Measurements from ENCODE around the gene RUFY3.
"Not testable (repeated sequence)": the region's sequence is repeated elsewhere in the genome, so short reads cannot be mapped to it uniquely, and the experiment has no call there.

RUFY3 gene

DNA sequence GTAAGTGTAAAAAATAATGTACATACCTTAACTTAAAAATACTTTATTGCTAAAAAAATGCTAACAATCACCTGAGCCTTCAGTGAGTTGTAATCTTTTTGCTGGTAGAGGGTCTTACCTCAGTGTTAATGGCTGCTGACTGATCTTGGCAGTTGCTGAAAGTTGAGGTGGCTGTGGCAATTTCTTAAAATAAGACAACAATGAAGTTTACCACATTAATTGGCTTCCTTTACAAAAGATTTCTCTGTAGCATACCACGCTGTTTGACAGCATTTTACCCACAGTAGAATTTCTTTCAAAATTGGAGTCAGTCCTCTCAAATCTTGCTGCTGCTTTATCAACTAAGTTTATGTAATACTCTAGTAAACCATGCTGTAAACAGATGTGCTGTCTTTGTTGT, 47.6 kb downstream of the RUFY3 start:
- H3K9me3 ChIP-seq (ENCODE audit: control insufficient read depth, insufficient read depth, low read depth, low read length); H3K4me1 ChIP-seq (ENCODE audit: control insufficient read depth, insufficient read depth, low read length); H3K27ac ChIP-seq (ENCODE audit: extremely low read depth, low read depth, low read length); POLR2A ChIA-PET; H3K4me3 ChIP-seq (ENCODE audit: low read depth, low read length); CTCF ChIA-PET: not testable (repeated sequence)
- H3K36me3 ChIP-seq (ENCODE audit: control insufficient read depth in 2 of 2, insufficient read depth in 1 of 2, low read length in 2 of 2), result peaks cover 9 to 73% of the 10 kb centered on the region in 2 experiments; a peak in 2 of 3 replicates

DNA sequence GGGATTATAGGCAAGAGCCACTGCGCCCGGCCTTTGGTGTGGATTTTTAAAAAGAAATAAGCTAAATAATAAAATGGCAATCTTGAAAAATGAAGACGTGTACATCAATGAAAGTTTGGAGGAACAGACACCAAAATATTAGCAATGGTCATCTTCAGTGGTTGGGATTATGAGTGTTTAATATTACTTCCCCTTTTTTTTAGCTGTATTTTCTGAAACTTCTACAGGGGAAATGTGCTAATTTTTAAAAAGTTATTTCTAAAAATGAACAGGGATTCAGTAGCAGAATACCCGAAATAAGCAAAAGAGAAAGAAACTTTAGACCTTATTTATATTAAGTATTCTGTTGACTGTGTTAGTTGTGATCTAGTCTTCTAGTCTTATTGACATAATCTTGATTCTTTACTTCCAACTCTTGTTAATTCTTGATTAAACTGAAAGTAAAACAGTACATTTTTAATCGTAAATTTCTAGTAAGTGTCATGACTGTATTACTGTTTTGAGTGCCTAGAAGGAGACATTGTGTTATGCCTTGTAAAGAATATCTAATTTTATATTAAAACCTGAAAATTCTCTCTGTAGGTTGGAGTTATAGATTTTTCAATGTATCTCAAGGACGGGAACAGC, 51.3 kb downstream of the RUFY3 start:
- Histone ChIP-seq H3K9me3 (ENCODE audit: control insufficient read depth, insufficient read depth, low read depth, low read length) (no peaks in the 10 kb centered on the region), H3K36me3 (ENCODE audit: control insufficient read depth in 2 of 2, insufficient read depth in 1 of 2, low read length in 2 of 2) (peaks cover 4 to 60% of the 10 kb centered on the region in 2 experiments; a peak in 2 of 3 replicates), H3K27ac (ENCODE audit: extremely low read depth, low read depth, low read length) (no peak overlapping the region), H3K4me3 (ENCODE audit: low read depth, low read length) (no peak overlapping the region), H3K4me1 (ENCODE audit: control insufficient read depth, insufficient read depth, low read length) (no peaks in the 10 kb centered on the region)
- ChIA-PET CTCF (no interaction called here), POLR2A (no interaction called here)
- TF ChIP-seq ZNF175 (tag by site-specific recombination; IDR thresholded peaks at IDR 0.05) (no peak), GFI1B (tag by site-specific recombination; IDR thresholded peaks at IDR 0.05) (no peak)

DNA sequence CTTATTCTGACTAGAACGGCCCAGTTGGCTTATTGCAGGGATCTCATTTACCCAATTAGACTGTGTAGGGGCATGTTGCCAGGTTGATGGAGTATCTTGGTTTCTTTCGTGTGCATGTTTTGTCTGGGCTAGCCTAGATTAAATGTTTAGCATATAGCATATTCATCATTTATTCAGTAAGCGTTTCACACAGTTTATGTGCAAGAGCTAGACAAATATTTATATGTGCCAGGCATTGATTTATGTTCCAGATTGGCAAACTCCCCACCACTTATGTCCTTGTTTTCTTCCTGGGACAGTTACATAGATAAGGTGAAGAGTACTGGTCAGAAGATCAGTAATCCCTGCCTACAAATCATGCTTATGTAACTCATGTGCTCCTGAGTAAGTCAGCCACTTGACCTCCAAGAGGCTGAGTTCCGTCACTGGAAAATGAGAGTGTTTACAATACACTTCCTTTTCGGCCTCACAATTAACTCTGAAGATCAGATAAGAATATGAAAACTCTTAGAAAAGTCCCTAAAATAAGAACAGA, 57.2 kb downstream of the RUFY3 start:
- Histone ChIP-seq H3K4me3 (ENCODE audit: low read depth, low read length) (no peak overlapping the region), H3K36me3 (ENCODE audit: control insufficient read depth in 2 of 2, insufficient read depth in 1 of 2, low read length in 2 of 2) (peaks cover 0 to 41% of the 10 kb centered on the region in 2 experiments; a peak in 2 of 3 replicates), H3K9me3 (ENCODE audit: control insufficient read depth, insufficient read depth, low read depth, low read length) (no peaks in the 10 kb centered on the region), H3K4me1 (ENCODE audit: control insufficient read depth, insufficient read depth, low read length) (peaks cover 4% of the 10 kb centered on the region; the same call in 1 of the 2 replicates), H3K27ac (ENCODE audit: extremely low read depth, low read depth, low read length) (no peak overlapping the region)
- ChIA-PET POLR2A (no interaction called here), CTCF (no interaction called here)
- TF ChIP-seq KLF10 (tag by site-specific recombination; IDR thresholded peaks at IDR 0.05) (peak; percentile 75), ZNF585B (tag by site-specific recombination; IDR thresholded peaks at IDR 0.05) (no peak), ZSCAN23 (tag by site-specific recombination; IDR thresholded peaks at IDR 0.05) (peak; percentile 89), ZNF184 (tag by site-specific recombination; IDR thresholded peaks at IDR 0.05) (peak; percentile 61; the same call in 1 of the 2 replicates), ZSCAN30 (tag by site-specific recombination; IDR thresholded peaks at IDR 0.05) (no peak; the same call in 1 of the 2 replicates), ZNF398 (tag by site-specific recombination; IDR thresholded peaks at IDR 0.05) (peak; percentile 39; the same call in 1 of the 2 replicates), ZNF37A (tag by site-specific recombination; IDR thresholded peaks at IDR 0.05) (no peak), ZNF335 (tag by site-specific recombination; conservative IDR thresholded peaks at IDR 0.05) (peak; percentile 34; the same call in 1 of the 2 replicates), MZF1 (tag by site-specific recombination; IDR thresholded peaks at IDR 0.05; ENCODE audit: borderline replicate concordance) (0 out of 2 replicates have a peak, but pooled peaks have one; percentile 30), ZBTB21 (tag by site-specific recombination; IDR thresholded peaks at IDR 0.05) (peak; percentile 60; the same call in 1 of the 2 replicates), ZNF530 (tag by site-specific recombination; IDR thresholded peaks at IDR 0.05; ENCODE audit: low read depth) (no peak), ZNF10 (tag by site-specific recombination; IDR thresholded peaks at IDR 0.05) (peak; percentile 88), ZNF311 (tag by site-specific recombination; IDR thresholded peaks at IDR 0.05; ENCODE audit: borderline replicate concordance) (no peak), ZNF677 (tag by site-specific recombination; IDR thresholded peaks at IDR 0.05) (no peak), ZFP41 (tag by site-specific recombination; IDR thresholded peaks at IDR 0.05; ENCODE audit: borderline replicate concordance) (no peak), ZNF394 (tag by site-specific recombination; IDR thresholded peaks at IDR 0.05; ENCODE audit: borderline replicate concordance) (peak; percentile 95), ZNF76 (tag by site-specific recombination; IDR thresholded peaks at IDR 0.05; ENCODE audit: borderline replicate concordance, low read depth) (0 out of 2 replicates have a peak, but pooled peaks have one; percentile 16), SALL2 (tag by site-specific recombination; IDR thresholded peaks at IDR 0.05; ENCODE audit: borderline replicate concordance) (no peak), SP7 (tag by site-specific recombination; IDR thresholded peaks at IDR 0.05) (peak; percentile 94), ZNF202 (tag by site-specific recombination; IDR thresholded peaks at IDR 0.05; ENCODE audit: borderline replicate concordance) (no peak), KLF1 (tag by site-specific recombination; IDR thresholded peaks at IDR 0.05) (no peak), ZNF837 (tag by site-specific recombination; IDR thresholded peaks at IDR 0.05) (no peak)
- TF ChIP-seq, protein P1, sequence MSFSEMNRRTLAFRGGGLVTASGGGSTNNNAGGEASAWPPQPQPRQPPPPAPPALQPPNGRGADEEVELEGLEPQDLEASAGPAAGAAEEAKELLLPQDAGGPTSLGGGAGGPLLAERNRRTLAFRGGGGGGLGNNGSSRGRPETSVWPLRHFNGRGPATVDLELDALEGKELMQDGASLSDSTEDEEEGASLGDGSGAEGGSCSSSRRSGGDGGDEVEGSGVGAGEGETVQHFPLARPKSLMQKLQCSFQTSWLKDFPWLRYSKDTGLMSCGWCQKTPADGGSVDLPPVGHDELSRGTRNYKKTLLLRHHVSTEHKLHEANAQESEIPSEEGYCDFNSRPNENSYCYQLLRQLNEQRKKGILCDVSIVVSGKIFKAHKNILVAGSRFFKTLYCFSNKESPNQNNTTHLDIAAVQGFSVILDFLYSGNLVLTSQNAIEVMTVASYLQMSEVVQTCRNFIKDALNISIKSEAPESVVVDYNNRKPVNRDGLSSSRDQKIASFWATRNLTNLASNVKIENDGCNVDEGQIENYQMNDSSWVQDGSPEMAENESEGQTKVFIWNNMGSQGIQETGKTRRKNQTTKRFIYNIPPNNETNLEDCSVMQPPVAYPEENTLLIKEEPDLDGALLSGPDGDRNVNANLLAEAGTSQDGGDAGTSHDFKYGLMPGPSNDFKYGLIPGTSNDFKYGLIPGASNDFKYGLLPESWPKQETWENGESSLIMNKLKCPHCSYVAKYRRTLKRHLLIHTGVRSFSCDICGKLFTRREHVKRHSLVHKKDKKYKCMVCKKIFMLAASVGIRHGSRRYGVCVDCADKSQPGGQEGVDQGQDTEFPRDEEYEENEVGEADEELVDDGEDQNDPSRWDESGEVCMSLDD (tag by site-specific recombination; IDR thresholded peaks at IDR 0.05), result no peak
- TF ChIP-seq, protein P2, sequence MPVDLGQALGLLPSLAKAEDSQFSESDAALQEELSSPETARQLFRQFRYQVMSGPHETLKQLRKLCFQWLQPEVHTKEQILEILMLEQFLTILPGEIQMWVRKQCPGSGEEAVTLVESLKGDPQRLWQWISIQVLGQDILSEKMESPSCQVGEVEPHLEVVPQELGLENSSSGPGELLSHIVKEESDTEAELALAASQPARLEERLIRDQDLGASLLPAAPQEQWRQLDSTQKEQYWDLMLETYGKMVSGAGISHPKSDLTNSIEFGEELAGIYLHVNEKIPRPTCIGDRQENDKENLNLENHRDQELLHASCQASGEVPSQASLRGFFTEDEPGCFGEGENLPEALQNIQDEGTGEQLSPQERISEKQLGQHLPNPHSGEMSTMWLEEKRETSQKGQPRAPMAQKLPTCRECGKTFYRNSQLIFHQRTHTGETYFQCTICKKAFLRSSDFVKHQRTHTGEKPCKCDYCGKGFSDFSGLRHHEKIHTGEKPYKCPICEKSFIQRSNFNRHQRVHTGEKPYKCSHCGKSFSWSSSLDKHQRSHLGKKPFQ (tag by site-specific recombination; IDR thresholded peaks at IDR 0.05), result no peak
